NCI-H345 treated with DMSO at 0.1 percent for 48 hours (cell line): ENCODE data around the gene CABP7.

Experiments used
- DNase-seq: peaks from one replicate; lab custom pipeline; 2025; ENCODE audit not compliant: unreplicated experiment; lab: John Stamatoyannopoulos, UW

Gene CABP7

DNA sequence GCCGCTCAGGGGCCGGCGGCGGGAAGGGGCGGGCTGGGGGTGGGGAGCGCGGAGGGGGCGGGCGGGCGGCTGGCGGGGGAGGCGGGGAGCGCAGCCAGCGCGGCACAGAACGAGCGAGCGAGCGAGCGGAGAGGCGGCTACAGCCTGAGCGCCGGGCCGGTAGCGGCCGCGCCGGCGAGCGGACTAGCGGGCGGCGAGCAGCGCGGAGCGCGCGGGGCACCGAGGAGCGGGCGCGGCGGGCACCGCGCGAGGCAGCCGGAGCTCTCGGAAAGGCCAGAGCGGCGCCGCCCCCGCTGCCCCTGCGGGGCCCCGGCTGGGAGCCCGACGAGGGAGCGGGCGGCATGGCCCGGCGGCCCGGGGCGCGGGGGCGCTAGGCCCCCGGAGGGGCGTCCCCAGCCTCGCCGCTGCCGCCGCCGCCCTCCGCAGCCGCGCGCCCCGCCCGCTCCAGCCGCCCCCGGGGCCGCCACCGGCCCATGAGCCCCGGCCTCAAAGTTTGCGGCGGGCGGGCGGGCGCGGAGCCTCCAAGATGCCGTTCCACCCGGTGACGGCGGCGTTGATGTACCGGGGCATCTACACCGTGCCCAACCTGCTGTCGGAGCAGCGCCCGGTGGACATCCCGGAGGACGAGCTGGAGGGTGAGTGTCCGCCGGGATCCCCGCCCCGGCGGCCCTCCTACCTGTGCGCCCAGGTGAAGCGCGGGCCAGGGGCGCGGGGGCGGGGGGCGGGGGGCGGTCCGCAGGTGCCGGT is at the start of gene CABP7:
TSS of gene CABP7 (plus strand) at position 105 of the 747 bp plus-strand sequence. CDS start at position 527, 422 bp downstream.
- DNase-seq = no peak

DNA sequence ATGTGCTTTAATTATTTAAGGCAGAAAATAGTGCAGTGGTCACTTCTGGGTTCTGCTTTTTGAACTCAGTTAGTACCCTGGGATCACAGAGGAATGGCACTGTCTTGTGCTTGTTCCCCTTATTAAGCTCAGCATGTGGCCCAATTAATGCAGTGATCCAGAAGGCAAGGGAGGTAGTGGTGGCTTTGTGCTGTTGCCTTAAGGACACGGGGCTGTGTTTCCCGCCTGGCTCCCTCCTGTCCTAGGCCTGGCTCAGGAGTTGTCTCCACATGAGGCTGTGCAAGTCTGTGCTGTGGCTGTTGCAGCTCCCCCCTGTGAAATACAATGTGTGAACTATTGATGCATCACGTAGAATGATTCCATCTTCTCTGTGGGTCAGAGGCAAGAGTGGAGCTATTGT is 49.2 kb upstream of the CABP7 start:
- DNase-seq = no peak

DNA sequence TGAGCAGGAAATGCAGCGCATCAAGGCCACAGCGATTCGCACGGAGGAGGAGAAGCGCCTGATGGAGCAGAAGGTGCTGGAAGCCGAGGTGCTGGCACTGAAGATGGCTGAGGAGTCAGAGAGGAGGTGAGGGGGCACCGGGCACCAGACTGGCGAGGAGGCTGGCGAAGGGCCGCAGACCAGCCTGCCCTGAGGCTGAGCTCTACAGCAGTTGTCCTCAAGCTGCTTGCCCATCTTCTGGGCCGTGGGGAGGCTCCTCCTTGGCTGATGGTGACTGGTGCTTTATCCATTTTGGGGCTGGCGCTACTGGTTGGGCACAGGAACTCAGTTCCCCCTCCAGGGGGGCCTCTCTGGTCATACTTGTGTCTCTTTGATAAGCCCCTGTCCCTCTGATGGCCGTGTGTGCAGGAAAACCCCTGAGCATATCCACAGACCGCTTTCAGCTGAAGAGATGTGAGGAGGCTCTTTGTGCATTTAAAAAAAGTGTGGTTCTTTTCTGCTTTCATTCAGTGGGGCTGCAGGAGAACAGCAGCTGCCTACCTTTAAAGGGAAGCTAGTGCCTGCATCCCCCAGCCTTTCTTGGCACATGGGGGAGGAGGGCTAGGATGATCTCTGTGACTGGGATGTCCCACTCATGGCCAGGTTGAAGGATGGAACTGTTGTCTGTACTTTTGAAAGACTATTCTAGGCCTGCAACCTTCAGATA is 46.3 kb upstream of the CABP7 start:
- no peak for DNase-seq

DNA sequence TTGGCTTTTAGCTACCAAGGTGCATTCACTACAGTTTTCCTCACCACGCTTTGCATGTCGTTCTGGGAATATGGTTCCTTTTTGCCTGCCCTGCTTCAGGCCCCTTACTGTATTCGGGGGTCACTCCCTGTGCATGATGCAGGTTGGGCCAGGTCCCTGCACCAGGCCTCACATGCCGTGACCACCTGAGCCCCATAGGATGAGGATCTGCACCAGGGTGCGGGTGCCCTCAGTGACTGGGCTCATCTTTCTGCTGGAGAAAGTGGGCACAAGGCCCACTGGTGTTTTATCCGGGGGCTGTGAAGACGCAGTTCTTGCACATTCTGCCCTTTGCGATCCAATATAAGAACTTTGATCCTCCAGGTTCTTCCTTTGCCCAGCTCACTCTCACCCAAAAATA is 45.7 kb upstream of the CABP7 start:
- DNase-seq = no peak

DNA sequence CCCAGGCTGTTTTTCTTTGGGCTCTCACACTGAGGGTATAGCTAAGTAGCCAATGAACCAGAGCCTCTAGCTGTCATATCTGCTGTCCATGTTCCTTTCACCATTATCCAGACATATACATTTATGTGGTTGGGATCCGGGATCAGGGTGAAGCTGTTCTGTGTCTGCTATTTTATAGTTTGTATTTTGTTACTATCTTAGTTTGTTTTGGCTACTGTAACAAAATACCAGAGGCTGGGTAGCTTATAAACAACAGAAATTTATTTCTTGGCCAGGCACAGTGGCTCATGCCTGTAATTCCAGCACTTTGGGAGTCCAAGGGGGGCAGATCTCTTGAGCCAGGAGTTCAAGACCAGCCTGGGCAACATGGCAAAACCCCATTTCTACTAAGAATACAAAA is 40.5 kb upstream of the CABP7 start:
- DNase-seq = no peak

DNA sequence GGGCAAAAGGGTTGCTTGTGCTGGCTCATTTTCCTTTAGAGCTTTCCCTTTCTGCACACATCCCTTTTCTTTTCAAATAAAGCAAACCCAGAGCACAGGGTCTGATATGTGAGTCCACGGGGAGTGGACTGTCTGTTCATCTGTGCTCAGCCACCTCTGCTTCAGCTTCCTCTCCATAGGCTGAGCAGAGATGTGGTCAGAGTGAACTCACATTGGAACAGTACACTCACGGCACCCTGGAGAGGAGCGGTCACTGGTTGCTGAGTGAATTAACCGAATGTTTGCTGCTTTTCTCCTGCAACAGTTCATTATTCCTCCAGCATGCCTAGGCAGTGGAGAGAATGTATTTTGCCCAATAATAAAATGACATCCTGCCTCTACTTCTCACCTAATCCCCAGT is 36.3 kb upstream of the CABP7 start:
- no peak for DNase-seq

DNA sequence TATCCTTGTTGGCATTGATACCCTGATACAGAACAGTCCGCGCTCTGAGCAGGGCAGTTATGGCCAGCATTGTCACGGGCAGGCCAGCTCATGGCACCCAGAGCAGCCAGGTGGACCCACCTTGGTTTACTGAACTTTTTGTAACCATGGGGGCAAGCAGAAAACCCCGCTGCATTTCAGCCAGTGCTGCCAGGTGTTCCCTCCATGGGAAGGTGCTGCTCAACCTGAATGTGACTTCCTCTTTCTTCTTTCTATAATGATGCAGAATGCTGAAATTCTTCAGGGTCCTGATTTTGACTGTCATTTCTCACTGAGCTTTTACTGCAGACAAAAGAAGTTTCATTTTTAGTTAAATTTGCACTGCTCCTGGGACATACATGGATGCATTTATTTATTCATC is 35.6 kb upstream of the CABP7 start:
- DNase-seq = no peak

DNA sequence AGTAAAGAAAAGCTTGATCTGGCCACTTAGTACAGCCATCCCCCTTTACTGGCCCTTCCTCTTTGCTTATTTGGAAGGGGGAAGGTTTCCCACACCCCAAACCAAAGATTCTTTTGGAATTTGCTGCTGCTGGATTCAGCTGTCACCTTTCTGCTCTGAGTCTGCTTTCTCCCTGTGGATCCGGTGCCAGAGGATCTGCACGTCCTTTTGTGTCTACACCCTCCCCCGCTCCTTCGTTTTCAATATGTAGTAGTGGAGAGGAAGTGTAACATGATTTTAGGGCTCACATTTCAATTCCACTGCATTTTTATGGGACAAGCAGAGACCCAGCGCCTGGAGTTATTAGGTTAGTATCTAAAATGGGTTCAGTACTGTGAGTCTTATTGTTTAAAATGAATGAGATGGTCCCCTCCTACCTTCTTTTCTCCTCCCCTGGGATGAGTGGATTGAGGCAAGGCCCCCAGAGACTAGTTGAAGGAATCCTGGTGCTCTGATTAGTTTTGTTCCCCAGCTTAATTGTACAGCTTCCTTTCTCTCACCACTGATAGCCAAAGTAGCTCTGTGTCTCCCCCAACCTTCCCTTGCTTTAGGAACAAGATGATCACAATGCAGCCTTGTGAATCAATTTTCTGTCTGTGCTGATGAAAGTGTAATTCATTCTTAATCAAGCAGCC is 30.5 kb upstream of the CABP7 start:
- no peak for DNase-seq

DNA sequence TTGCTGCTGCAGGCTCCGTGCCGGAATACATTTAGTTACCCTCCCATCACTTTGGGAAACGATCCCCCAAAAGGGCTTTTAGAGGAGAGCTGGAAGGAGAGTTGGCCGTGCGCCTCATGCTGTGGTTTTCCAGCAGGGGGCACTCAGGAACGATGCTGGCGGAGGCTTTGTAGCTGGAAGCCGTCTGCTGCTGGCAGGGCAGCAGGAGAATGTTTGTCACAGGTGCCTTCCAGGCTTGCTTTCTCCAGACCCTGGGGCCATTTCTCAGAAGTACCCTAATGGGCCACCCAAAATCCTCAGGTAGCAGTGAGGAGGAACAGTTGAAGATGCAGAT is 30.0 kb upstream of the CABP7 start:
- peak; percentile 45 for DNase-seq

DNA sequence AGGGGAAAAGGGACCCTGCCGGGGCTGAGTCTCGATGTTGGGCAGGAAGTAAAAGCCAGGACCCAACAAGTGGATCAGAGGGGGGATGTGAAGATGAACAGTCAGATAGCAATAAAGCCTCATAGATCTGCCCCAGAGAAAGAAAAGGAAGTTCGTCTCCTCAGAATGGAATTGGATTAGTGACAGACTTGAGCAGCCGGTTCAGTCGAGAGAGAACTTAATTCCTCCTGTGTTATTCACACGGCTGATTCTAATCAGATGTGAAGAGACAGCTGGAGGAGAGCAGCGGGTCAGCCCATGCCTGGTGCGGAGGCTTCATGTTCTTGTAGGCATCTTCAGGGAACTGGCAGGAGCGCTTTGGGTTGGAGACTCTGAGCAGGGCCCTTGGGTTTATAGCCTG is 29.3 kb upstream of the CABP7 start:
- no peak for DNase-seq

DNA sequence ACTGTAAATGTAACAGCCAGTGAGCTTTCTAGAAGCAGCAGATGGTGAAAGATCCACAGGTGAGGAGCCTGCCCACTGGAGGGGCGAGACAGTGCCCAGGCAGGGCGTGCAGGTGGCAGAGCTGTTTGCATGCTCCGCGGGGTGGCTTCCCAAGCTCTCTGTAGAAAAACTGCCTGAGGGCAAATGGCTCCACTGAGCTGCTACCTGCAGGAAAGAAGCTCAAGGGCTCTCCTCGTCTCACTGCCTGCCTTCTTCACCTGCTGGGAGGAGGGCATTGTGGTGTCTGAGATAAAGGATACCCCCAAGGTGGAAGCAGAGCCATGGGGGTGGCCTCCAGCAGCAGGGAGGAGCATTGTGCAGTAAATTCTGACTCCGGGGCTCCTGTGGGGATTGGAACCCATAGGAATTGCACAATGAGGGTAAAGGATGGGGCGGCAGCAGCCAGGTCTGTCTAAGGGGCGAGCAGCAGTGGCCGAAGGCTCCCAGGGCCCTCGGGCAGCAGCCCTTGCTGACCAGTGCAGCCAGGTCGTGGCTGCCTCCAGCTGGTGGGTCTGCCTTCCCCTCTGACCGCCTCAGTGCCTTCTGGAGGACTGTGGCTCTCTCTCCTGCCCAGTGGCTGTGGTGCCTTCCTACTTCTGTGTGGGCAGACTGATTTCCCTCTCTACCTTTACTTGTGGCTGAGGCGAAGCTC is 28.0 kb upstream of the CABP7 start:
- DNase-seq = peak; percentile 91

DNA sequence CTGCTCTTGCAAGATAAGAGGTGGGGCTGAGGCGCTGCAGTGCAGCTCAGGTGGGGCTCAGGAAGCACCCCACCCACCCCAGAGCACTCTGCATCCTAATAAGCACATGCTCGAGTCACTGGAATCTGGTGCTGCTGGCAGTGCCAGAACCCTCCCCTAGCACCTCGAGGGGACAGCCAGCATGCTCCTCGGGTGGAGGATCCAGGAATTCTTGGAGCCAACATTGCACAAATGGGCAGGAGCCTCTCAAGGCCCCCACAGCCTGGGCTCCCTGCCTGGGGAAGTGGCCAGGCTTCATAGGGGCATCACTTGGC is 27.5 kb upstream of the CABP7 start:
- DNase-seq = no peak

DNA sequence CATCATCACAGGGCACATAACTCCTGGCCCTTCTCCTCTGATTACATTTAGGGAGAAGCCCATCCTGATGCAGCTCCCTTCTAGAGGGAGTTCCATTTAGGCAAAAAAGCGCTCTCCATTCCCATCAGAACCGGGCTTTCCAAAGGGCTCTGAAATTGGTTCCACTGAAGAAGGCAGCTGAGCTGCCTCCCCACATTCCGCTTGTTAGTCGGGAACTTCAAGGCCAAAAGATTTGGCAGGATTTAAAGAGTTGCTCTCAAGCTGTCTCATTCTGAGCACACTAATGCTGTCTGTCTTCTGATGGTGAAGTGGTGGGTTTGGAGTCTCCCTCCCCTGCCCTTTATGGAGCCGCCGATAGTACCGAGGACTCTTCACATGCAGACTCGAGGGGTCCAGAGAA is 26.6 kb upstream of the CABP7 start:
- DNase-seq = no peak

DNA sequence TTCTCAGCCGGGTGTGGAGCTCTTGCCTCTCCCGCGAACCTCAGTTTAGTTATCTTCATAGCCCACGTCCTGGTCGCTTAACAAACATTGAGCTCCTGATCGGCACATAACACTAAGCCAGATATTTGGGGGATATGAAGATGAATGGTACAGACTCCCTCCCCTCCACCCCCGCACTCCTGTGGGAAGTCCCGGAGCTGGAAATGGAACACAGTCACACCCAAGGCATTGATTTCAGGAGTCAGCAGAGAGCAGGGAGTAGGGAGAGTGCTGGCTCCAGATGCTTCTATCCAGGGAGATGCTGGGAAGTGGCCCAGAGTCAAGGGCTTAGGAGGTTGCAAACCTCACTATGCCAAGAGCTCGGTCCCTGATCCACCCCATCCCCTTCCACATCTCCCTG is 26.1 kb upstream of the CABP7 start:
- no peak for DNase-seq

DNA sequence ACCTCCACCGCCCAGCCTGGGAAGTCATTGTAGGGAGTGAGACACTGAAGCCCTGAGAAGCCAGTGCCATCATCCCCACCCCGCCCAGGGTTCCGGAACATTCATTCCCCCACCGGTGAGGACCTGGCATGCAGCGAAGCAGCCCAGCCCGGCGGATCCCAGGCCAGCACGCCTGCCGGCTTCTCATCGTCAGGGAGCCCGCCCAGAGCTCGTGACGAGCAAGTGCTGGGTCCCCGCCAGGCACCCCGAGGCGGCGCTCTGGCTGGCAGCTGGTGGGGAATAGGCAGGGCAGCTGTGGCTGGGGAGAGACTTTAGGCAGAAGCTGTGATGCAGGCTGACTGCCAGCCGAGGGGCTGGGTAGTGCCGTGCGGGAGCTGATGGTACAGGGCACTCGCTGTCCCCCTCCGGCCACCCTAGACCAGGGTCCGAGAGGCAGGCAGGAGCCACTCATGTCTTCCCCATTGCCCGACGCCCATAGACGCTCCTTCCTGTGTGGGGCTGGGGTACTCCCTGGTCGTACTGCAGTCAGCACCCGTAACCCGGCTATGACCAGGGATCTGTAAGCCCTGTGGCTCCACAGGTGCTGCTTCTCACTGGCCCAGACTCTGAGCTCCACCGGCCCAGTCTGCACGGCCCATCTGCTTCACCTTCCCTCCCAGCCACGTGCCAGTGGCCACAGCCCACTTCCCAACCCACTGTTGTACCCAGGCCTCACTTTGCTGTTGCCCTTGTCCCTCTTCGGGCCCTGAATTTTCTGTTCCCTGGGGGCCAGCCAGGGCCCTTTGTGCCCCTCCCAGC is 24.5 kb upstream of the CABP7 start:
- DNase-seq = peak; percentile 57

DNA sequence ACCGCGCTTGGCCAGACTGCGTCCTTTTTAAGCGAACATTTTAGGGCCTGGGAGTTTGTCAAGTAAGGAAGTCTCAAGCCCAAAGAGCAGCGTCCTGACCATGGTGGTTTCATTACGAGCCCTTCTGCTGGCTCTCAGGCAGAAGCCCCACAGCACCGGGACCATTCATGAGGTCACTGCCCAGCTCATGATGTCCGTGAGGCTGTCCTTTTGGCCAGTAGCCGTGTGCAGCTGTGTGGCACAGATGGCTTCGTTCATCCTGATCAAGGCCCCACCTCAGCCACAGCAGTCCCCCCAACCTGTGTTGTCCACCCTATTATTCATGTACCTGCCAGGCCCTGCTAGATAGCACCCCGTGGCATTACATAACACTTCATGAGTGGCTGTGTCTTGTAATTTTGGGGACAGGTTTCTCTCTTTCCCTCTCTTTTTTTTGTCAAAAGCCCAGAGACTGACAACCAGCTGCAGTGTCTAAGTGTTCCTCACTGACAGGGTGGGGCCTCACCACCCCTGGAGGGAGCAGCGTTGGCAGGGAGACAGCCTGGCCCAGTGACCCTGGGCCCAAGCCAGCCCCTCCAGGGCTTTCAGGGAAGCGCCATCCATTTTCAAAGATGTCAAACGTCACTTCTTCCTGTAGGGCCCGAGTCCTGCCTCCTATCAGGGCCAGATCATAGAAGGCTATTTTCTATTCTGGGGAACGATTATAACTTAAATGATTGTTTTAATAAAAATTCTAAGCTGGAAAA is 21.8 kb upstream of the CABP7 start:
- DNase-seq = no peak

DNA sequence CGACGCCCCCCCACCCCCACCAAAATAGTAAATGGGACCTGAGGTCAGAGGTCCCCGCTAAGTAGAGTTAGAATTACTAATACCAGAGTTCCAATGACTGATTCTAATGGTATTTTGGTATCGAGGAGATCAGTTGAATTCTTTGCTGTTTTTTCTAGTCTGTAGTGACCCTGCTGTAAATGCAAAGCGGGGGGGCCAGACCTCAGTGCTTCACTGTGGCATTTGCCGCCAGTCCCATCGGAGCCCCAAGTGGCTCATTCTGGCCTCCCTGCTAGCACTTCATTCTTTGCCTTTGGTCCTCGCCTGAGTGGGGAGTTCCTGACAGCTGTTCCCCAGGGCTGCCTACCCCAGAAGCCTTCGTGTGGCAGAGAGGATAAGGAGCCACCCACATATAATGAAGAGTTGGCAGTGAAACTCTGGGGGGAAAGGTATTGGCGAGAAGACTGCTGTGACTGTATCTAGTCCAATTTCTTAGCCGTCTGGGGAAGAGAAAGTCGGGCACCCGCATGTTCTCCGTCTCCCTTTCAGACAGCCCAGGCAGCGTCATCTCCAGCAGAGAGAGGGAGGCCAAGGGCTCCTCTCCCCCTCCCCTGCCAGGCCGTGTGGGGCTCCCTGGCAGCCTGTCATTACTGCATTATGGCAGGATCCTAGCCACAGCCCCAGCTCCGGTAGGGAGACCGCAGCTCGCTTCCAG is 19.4 kb upstream of the CABP7 start:
- DNase-seq = no peak

DNA sequence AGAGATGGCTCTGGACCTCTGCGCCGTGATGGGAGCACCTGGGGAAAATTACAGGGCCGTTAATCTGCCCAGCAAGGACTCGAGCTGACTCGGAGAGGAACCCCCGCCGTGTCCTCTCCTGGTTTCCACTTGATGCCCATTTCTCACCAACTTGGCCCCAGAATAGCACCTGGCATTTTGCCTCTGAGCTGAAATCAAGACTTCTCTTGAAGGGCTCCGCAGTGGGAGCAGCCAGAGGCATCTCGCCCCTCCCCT is 19.0 kb upstream of the CABP7 start:
- DNase-seq = peak; percentile 44

DNA sequence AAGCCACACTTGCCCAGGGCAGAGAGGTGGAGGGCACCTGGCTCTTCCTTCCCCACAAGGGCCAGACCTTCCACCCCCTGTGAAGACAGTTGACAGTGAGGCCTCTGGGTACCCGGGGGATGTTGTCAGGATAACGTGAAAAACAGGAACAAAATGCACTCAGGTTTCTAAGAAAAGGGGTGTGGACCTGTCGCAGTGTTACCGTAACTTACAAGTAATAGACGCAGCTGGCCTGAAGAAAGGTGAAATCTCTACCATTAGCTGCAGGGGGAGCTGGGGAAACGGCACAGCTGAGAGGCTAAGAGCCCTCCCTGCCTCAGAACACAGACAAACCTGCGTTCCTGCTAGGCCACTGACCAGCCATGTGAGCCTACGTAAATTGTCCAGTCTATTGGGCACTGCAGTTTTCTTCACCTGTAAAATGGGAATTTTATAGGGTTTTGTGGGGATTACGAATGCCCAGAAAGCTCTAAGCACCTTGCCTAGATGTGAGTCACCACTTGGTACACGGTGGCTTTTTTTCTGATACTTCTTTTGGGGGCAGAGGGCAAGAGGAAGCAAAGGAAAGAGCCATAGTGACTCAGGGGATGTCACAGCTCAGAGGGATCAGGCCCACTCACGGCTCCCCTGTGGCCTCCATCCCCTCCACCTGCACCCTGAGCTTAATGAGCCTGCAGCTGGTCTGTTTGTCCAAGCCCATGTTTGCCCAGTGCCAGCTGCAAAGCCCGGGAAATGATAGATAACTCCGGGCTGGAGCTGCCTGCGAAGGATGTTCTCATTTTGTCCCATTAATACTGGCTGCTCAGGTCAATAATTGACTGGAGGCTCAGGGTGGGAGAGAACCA is 18.4 kb upstream of the CABP7 start:
- DNase-seq = no peak
